PFSK-1 (cell line): ENCODE measurements around the gene NTMT2.

Experiments used
- FOXP2 ChIP-seq: optimal IDR thresholded peaks from 2 replicates; pipeline ENCODE3; 2011; ENCODE audit warnings: borderline replicate concordance, control low read depth, inconsistent platforms; ENCODE audit not compliant: insufficient read depth; ENCODE audit errors: extremely low read length, extremely low read depth
- POLR2AphosphoS5 ChIP-seq: IDR thresholded peaks from 2 replicates; pipeline ENCODE4 v1.6.1; 2012; ENCODE audit warnings: low read depth, mild to moderate bottlenecking, control low read depth, low read length, moderate library complexity
- REST ChIP-seq, 2 experiments: IDR thresholded peaks; 2 replicates each; pipeline versions ENCODE4 v1.6.1 to v1.8.0; 2011 to 2012; ENCODE audit warnings: low read depth in 2 of 2, low read length in 2 of 2, control low read depth in 1 of 2, inconsistent platforms in 1 of 2, mild to moderate bottlenecking in 1 of 2, moderate library complexity in 1 of 2; ENCODE audit not compliant: insufficient read depth in 1 of 2
- SIN3A ChIP-seq: IDR thresholded peaks from 2 replicates; pipeline ENCODE4 v1.6.1; 2012; ENCODE audit warnings: mild to moderate bottlenecking, low read length, moderate library complexity, borderline replicate concordance; ENCODE audit not compliant: insufficient read depth
- TAF1 ChIP-seq: IDR thresholded peaks from 2 replicates; pipeline ENCODE4 v1.6.1; 2012; ENCODE audit warnings: low read length, control low read depth, borderline replicate concordance; ENCODE audit not compliant: insufficient read depth

Gene NTMT2

GRCh38 chr1:170122366-170122765 is 23.4 kb upstream of the NTMT2 start:
- no peak for TF ChIP-seq POLR2AphosphoS5
- TF ChIP-seq REST (IDR thresholded peaks at IDR 0.05; ENCODE audit: insufficient read depth in 1 of 2, low read depth in 2 of 2, low read length in 2 of 2), result no peak
- no peak for TF ChIP-seq FOXP2
- no peak for TF ChIP-seq TAF1
- TF ChIP-seq SIN3A, result no peak

- TF ChIP-seq TAF1 (no peak), REST (IDR thresholded peaks at IDR 0.05; ENCODE audit: insufficient read depth in 1 of 2, low read depth in 2 of 2, low read length in 2 of 2) (no peak), FOXP2 (no peak), SIN3A (no peak), POLR2AphosphoS5 (no peak)
These were observed 20.5 kb upstream of the NTMT2 start for GRCh38 chr1:170125269-170125668.

- TF ChIP-seq FOXP2 (no peak), SIN3A (no peak), TAF1 (no peak), REST (IDR thresholded peaks at IDR 0.05; ENCODE audit: insufficient read depth in 1 of 2, low read depth in 2 of 2, low read length in 2 of 2) (no peak), POLR2AphosphoS5 (no peak)
These were observed 19.1 kb upstream of the NTMT2 start for GRCh38 chr1:170126696-170127095.

- TF ChIP-seq FOXP2 (no peak), TAF1 (no peak), POLR2AphosphoS5 (no peak), REST (IDR thresholded peaks at IDR 0.05; ENCODE audit: insufficient read depth in 1 of 2, low read depth in 2 of 2, low read length in 2 of 2) (no peak), SIN3A (no peak)
These were observed 14.3 kb upstream of the NTMT2 start for GRCh38 chr1:170131450-170131849.

- no peak for TF ChIP-seq REST (IDR thresholded peaks at IDR 0.05; ENCODE audit: insufficient read depth in 1 of 2, low read depth in 2 of 2, low read length in 2 of 2)
- no peak for TF ChIP-seq POLR2AphosphoS5
- TF ChIP-seq SIN3A, result no peak
- TF ChIP-seq FOXP2, result no peak
- TF ChIP-seq TAF1, result no peak
These were observed 13.8 kb upstream of the NTMT2 start for GRCh38 chr1:170131984-170132383.
